Thyroid gland (tissue), 4 donors: ENCODE data around the gene TMEM255B. TPM values are rescaled to one million over a fixed set of nuclear protein-coding genes. Genes with fewer than 3 reads are reported as not detected.

Source experiments
- DNase-seq, 2 donors: peaks; one replicate each; pipeline ENCODE4 v3.0.0-alpha.2; 2019
- H3K27ac ChIP-seq, 3 donors: fragments of 200-600 bp; sonication (generic); 1 replicate in 2 of 3; 2 replicates in 1 of 3; pipeline ENCODE4 v1.5.1; 2016 to 2019; ENCODE audit warnings: mild to moderate bottlenecking in 1 of 3, moderate library complexity in 1 of 3
- H3K27me3 ChIP-seq: fragments of 200-600 bp; sonication (generic); one replicate; pipeline ENCODE4 v1.5.1; 2019
- H3K36me3 ChIP-seq, 2 donors: fragments of 200-600 bp; sonication (generic); one replicate each; pipeline ENCODE4 v1.5.1; 2016 to 2019
- H3K4me1 ChIP-seq, 2 donors: fragments of 200-600 bp; sonication (generic); one replicate each; pipeline ENCODE4 v1.5.1; 2017 to 2019
- H3K4me3 ChIP-seq, 3 donors: fragments of 200-600 bp; sonication (generic); replicated peaks in 1 of 3; 1 replicate in 2 of 3; 2 replicates in 1 of 3; pipeline ENCODE4 v1.5.1; 2016; ENCODE audit warnings: mild to moderate bottlenecking in 1 of 3
- H3K9me3 ChIP-seq: fragments of 200-600 bp; sonication (generic); one replicate; pipeline ENCODE4 v1.5.1; 2017
- CTCF ChIP-seq, 6 experiments: fragments of 200-600 bp in 3 of 6; fragments of 450-650 bp in 3 of 6; sonication (generic) in 3 of 6; IDR thresholded peaks; one replicate each; pipeline ENCODE4 v1.5.1; 2016 to 2019; ENCODE audit warnings: antibody characterized with exemption in 6 of 6, mild to moderate bottlenecking in 2 of 6, inconsistent platforms in 1 of 6, moderate library complexity in 1 of 6
- POLR2A ChIP-seq, 2 donors: fragments of 450-650 bp; IDR thresholded peaks; one replicate each; pipeline ENCODE4 v1.6.1; 2017; ENCODE audit warnings: antibody characterized with exemption in 2 of 2, mild to moderate bottlenecking in 2 of 2, moderate library complexity in 1 of 2
- WGBS, 2 donors: methylation state at CpG; one replicate each; pipeline ENCODE4 v1.1.5; 2017; 5-methylcytosine and 5-hydroxymethylcytosine counted together
- intact Hi-C: fragments of 100-400 bp; cut with DNase I; formaldehyde crosslinking; loops from one replicate; pipeline ENCODE4 v1.15.1; 2023
- total RNA-seq, 4 donors: library from RNA; depleted of rRNA; stranded (reverse); fragments of >200 nt; gene quantifications; one replicate each; pipeline ENCODE4 v1.2.3, GENCODE V29; 2016

Gene TMEM255B
- total RNA-seq, 4 donors from 2014 or later, result 6.1 to 9.2 (median 8.3) TPM

- WGBS, 2 donors, result 62 to 74% methylated on average over 11 to 26 of the region's 31 CpGs
- Histone ChIP-seq H3K27me3 (no peaks in the 10 kb centered on the region), H3K36me3 (no peaks in the 10 kb centered on the region), H3K4me3 (no peak overlapping the region), H3K27ac (peak overlapping the region in 1 of 3 donors; percentile 36), H3K9me3 (no peaks in the 10 kb centered on the region), H3K4me1 (peaks cover 23 to 47% of the 10 kb centered on the region in 2 donors)
- no peak for DNase-seq
- intact Hi-C loops, result no loop called here
- no peak for TF ChIP-seq CTCF (IDR thresholded peaks at IDR 0.05)
- no peak for TF ChIP-seq POLR2A (IDR thresholded peaks at IDR 0.05)
Measured at GRCh38 chr13:113854238-113855011, 95.4 kb downstream of the TMEM255B start.

GRCh38 chr13:113855012-113855921 lies 96.2 kb downstream of the TMEM255B start:
- 68 to 82% methylated on average over 19 to 27 of the region's 33 CpGs for WGBS, 2 donors
- intact Hi-C loops, result no loop called here
- no peak for DNase-seq

GRCh38 chr13:113855931-113856715 lies 97.1 kb downstream of the TMEM255B start:
- Histone ChIP-seq H3K4me3 (no peak overlapping the region), H3K36me3 (no peaks in the 10 kb centered on the region), H3K27me3 (no peaks in the 10 kb centered on the region), H3K4me1 (peaks cover 28 to 61% of the 10 kb centered on the region in 2 donors), H3K27ac (no peak overlapping the region), H3K9me3 (no peaks in the 10 kb centered on the region)
- WGBS, 2 donors, result 83 to 90% methylated on average over 12 to 21 of the region's 25 CpGs
- DNase-seq, result no peak
- TF ChIP-seq CTCF (IDR thresholded peaks at IDR 0.05) (no peak), POLR2A (IDR thresholded peaks at IDR 0.05) (no peak)
- intact Hi-C loops, result no loop called here

More at GRCh38 chr13:113855012-113855921, 96.2 kb downstream of the TMEM255B start:
- Histone ChIP-seq H3K27me3 (no peaks in the 10 kb centered on the region), H3K4me3 (no peak overlapping the region), H3K27ac (peak overlapping the region in 1 of 3 donors; percentile 33), H3K4me1 (peaks cover 21 to 52% of the 10 kb centered on the region in 2 donors), H3K9me3 (no peaks in the 10 kb centered on the region), H3K36me3 (no peaks in the 10 kb centered on the region)
- TF ChIP-seq POLR2A (IDR thresholded peaks at IDR 0.05) (no peak), CTCF (IDR thresholded peaks at IDR 0.05) (no peak)

- intact Hi-C loops, result no loop called here
- Histone ChIP-seq H3K4me1 (peaks cover 28 to 65% of the 10 kb centered on the region in 2 donors), H3K36me3 (no peaks in the 10 kb centered on the region), H3K4me3 (no peak overlapping the region), H3K27ac (no peak overlapping the region), H3K27me3 (no peaks in the 10 kb centered on the region), H3K9me3 (no peaks in the 10 kb centered on the region)
- TF ChIP-seq CTCF (IDR thresholded peaks at IDR 0.05) (no peak), POLR2A (IDR thresholded peaks at IDR 0.05) (no peak)
- DNase-seq, result peak in 1 of 2 donors; percentile 52
- WGBS, 2 donors, result 47 to 50% methylated on average over 9 of the region's 9 CpGs
Measured at GRCh38 chr13:113856716-113857065, 97.7 kb downstream of the TMEM255B start.
